ENCODE data around the gene KRCC1.
A peak's percentile ranks its signal among the peaks of the same experiment; 100 is the strongest.
"Not testable (repeated sequence)": the region's sequence is repeated elsewhere in the genome, so short reads cannot be mapped to it uniquely, and the experiment has no call there.

Gene KRCC1

DNA sequence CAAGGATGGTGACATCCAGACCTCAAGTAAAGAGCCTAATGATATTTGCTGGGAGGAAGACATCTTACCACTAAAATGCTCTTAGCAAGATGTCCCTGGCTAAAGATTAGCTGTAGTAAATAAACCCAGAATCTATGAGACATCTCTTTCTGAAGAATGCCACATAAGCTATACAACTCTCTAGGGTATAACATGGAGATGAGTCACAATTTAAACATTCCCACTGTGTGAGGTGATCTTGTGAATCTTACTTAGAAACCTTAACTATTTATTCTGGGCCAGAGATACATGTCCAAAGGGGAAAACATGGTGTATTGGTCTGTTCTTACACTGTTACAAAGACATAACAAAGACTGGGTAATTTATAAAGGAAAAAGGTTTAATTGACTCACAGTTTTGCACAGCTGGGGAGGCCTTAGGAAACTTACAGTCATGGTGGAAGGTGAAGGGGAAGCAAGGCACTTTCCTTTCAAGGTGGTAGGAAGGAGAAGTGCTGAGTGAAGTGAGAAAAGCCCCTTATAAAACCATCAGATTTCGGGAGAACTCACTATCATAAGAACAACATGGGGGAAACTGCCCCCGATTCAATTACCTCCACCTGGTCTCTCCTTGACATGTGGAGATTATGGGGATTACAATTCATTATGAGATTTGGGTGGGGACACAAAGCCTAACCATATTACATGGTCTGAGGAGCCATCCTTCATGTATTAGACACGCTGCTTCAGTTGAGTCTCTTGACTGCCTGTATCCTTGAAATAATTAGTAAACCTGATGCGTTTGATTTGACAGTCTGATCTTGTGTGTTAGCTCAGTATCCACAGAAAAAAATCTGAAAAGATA, 17.1 kb downstream of the KRCC1 start:
- no peak for DNase-seq

DNA sequence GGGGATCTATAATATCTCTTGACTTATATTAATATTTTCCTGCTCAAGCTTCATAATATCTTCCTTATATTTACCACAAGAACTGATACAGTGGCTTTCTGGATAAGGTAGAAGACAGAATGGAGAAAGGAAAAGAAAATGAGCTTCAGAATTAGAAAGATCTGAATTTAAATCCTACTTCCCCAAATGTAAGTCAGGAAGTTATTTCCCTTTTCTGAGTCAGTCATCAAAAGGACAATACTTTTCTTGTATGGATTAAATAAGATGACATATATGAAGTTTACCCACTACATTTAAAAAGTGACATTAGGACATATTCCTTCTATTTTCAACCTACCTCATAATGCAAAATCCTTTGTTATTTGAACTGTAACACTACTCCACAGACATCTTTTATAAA, 19.0 kb downstream of the KRCC1 start:
- no peak for DNase-seq

DNA sequence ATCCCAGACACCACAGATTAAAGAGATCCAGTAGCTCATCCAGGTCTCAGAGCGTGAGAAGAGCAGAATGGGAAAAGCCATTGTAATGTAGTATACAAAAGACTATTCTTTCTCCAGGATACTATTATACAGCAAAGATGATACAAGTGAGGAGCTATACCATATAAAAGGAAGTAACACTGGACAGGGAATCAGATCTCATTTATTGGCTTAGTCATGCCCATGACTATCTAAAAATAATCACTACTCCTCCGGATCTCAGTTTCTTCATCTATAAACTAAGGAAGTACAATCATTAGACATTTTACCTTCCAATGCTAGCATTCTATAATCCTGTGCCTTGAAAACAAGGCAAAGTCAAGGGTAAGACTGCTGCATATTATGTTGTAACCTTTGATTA, 19.4 kb downstream of the KRCC1 start:
- no peak for DNase-seq

DNA sequence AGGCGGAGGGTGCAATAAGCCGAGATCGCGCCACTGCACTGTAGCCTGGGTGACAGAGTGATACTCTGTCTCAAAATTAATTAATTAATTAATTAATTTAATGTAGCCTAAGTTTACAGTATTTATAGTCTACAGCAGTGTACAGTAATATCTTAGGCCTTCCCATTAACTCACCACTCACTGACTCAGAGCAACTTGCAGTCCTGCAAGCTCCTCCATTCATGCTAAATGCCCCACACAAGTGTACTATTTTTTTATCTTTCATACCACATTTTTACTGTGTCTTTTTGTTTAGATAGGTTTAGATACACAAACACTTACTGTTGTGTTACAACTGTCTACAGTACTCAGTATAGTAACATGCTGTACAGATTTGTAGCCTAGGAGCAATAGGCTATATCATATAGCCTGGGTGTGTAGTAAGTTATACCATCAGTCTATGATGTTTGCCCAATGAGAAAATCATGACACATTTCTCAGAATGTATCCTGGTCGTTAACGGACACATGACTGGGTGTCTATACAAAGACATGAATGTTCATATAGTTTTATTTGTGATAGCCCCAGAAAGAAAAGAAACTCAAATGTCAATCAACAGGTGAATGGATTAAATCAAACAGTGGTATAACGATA, 23.4 kb downstream of the KRCC1 start:
- no peak for DNase-seq

DNA sequence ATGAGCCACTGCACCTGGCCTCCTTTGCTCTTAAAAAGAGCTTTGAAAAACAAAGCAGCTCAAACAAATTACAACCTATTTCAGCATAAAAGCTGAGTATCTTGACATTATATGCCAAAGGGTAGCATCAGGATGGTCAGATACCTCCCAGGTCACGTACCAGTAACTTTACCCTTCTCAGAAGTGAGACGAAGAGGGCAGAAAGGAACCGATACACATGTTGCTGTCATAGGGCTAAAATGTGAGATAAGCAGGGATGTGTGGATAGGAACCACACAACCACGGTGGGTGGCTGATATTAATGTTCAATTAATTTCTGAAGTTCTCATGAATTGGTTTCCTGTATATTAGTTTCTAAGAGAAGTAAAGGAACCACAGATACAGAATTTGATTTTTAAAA, 26.7 kb downstream of the KRCC1 start:
- no peak for DNase-seq

DNA sequence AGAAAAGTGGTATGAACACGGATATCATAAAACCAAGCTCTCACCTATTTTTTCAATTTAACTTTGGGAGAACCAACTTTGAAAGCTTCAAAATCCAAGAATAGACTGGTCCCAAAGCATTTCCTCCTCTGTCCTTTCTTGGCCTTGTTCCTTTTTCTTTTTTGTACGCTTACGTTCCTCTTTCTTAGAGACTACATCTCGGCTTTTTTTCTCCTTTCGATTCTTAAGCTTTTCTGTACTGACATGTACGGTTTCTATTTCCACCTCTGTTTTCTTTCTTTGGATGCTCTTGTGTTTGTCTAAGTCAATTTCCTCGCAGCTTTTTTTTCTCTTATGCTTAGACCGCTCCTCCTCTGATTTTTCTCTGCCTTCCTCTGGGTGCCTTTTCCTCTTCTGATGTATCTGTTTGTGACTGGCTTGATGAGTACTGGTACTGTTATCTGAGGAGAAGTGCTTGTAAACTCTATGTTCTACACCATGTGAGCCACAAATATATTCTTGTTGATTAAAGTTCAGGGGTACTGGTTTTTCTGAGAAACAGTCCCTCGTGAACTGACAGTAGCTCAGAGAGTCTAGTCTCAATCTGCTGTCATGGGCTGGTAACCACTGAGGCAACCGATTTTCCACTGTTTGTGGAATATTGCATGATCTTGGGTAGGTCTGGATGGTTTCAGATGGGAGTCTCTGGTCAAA, 27.7 kb downstream of the KRCC1 start:
- DNase-seq: no peak

DNA sequence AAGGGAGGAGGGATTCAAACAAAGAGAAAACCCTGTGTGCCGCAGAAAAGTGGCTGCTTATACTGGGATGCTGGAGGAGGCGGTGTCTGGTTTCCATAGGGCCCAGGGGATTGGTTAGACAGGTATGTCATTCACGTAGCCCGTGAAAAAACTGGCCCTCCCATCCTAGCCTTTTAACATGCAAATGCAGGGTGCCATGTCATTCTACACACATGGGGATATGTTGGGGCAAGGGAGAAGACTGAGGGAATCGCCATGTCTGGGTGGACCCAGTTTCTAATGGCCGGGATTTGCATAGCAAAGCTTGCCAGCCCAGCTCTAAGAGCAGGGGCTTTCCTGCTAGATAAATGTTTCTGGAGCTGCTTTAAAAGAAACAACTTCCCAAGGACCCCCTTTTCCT, 31.1 kb downstream of the KRCC1 start:
- no peak for DNase-seq

DNA sequence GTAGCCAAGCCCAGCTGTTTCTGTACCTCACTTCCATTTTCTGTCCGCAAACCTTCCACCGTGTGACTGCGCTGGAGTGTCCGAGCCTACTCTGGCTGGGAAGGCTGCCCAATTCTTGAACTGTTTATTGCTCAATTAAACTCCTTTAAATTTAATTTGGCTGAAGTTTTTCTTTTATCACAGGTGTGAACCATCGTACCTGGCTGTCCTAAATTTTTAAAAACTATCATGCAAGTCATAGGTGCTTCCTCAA, 33.0 kb downstream of the KRCC1 start:
- DNase-seq: no peak

DNA sequence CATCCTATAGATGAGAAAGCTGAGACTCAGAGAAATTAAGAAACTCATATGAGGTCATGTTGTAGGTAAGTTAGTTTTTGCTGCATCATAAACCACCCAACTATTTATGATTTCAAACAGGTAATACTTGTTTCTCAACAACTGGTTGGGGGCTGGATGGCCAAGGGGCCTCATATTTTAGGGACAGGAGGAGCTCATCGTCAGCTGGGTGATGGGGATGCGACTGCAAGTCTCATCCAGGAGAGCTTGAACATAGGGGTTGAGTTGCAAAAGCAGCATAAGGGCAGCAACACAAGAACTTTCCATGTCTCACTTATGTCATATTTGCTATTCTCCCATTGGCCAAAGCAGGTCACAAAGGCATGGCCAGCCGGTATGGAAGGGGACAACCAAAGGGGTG, 35.6 kb downstream of the KRCC1 start:
- no peak for DNase-seq

DNA sequence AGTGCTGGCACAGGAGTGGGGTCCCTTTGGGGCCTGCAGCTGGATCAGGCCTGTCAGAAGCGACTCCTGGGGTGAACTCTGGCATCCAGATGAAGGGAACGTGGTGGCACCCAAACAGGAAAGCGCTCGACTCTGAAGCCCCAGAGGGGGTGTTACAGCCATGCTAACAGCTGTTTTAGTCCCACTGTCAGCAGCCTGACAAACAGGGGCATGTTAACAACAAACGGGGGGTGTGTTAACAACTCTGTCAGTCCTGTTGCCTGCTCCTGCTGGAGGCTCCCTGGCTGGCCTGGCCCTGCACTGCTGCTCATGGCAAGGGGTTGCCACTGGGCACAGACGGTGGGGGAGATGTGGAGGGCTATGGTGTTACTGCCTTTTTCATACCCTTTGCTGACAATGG, 36.7 kb downstream of the KRCC1 start:
- DNase-seq: no peak

DNA sequence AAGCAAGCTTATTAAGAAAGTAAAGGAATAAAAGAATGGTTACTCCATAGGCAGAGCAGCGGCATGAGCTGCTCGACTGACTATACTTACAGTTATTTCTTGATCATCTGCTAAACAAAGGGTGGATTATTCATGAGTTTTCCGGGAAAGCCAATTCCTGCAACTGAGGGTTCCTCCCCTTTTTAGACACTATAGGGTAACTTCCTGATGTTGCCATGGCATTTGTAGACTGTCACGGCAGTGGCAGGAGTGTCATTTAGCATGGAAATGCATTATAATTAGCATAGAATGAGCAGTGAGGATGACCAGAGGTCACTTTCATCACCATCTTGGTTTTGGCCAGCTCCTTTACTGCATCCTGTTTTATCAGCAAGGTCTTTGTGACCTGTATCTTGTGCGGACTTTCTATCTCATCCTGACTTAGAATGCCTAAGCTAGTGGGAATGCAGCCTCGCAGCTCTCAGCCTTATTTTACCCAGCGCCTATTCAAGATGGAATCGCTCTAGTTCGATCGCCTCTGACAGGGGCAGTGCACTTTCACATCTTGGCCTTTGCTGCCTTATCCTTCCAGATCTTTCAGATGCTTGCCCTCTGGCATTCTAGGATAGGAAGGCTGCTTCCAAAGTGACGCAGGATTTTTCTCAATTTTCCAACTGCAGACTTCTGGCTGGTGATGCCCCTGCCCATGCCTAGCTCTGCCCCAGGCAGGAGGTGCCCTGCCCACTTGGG, 37.3 kb downstream of the KRCC1 start:
- not testable (repeated sequence) for DNase-seq

DNA sequence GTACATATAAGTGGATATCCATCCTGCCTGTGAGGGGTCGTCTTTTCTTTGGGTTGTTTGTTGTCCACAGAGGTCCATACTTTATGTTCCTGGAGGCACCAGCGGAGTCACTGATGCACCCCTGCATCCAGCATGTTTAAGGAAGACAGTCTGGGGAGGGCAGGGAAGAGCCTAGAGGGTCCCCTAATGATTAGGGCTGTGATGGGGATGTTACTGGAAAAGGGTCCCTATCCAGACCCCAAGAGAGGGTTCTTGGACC, 37.9 kb downstream of the KRCC1 start:
- not testable (repeated sequence) for DNase-seq

DNA sequence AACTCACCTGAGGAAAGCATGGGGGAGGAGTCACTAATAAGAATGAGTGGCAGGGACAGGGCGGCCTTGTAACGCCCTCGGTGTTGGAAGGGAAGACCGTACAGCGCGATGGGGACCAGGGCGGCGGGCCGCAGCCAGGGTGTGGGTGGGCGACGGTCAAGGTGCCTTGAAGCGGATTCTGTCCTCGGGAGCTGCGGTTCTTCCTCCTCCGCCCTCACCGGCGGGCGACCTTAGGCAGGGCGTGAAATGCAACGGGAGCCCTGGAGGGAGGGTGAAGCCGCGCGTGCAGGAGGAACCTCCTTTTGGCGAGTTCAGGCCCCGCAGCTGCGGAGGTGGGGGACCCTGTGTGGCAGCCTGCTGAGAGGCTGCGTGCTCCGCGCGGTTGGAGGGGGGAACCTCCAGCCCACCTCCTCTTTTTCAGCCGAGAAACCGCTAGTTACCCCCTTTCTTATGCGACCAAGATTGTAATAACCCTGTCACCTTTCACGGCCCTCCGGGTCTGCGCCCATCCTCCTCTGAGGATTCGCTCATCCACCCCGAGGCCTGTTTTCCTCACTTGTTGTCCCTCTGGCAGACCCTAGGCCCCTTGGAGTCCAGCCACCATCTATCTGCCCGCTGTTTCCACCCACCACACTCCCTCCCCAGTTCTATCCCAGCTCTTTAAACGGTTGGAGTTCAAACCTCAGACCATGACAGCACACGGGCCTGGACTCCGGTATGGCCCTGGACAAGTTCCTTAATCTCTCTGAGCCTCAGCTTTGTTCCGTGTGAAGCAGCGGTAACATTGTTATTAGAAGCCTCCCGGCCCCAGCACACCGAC, 38.4 kb downstream of the KRCC1 start:
- peak; percentile 52 for DNase-seq

DNA sequence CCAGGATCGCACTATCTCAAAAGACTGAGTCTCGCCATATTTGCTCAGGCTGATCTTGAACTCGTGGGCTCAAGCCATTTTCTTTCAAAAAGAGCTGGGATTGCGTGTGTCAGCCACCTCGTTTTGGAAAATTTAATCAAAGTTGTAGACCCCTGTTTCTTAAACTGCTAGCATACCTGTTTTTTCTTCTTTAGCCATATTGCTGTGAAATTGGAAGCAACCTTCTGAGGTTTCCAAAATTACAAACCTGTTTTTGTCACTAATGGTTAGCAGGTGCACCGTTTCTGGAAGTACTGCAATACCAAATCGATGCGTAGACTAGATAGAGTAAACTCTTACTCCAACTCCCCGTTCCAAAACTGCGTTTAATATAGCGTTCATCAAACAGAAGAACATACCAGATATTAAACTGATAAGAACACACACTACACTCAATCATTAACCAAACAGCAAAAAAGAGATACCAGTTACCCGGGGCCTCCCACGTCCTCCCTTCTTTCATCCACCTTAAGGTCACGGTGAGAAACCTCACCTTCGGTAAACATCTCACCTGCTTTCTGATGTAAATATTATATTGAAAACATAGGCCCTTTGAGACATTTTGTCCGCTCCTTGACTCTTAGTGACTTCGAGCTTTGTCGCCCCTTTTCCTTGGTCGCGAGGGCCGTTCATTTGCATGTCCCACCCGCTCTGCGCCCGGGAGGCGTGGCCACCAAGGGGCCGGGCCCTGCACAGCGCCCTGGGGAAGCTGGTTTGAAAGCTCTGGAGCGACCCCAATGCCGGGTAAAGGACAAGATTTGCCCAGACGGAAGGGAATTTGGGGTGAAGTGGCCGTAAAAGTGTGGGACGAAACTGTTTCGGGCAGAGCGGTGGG, 39.3 kb downstream of the KRCC1 start, which contains the start of gene RNU2-63P:
Gene RNU2-63P, minus strand, starts transcription at position 462 of the 874 bp plus-strand sequence.
- peak; percentile 56 for DNase-seq

DNA sequence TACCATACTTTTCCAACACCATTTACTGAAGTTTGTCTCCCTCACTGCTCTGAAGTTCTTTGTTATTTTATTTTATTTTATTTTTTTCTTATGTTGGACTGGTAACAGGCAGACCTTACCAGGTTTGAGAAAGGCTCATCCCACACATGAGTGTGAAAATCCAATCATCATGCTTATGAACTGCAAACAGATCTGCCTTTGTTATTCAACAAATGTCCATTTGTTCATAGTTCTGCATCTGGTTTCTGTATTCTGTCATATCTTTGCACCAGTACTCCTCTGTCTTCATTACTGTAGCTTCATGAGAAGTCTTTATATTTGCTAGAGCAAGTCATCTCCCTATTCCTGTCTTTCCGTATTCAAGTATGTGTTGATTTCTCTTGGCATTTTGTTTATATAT, 44.6 kb downstream of the KRCC1 start:
- no peak for DNase-seq

DNA sequence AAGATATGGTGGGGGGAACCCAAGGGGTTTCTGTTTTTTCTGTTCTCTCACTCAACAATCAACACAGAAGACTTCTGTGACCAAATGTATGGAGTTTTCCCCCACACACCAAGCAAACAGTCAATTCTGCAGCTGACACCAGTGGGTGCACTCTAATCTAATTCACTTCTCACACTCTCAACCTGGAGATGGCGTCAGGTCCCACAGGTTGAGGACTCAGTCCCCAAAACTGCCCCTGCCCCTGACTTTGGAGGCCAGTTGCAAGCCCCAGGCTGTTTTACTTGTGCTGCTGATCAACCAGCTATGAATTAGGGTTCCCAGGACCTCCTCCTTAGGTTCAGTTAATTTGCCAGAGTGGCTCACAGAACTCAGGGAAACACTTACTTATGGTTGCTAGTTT, 45.4 kb downstream of the KRCC1 start:
- DNase-seq: no peak

DNA sequence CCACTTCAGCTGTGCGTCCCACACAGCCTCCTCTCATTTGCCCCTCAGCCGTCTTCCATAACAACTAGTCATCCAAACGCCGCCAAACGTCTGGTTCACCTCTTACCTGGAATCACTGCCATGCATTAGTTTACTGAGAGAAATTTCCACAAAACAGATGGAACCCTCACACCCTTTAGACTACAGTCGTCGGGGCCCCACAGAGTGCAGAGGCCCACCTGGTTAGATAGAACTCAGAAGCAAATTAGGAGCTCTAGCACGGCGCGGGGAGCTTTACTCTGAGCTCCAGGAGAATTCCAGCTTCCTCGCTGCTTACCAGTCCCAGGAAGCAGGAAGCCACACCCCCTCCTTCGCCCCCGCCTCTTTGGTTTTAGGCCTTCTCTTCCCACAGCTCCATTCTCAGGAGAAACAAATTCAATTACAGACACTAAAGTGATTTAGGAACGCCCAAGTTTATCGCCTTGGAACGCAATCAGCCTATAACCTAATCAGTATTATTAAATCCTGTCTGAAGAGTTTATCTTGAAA, 48.6 kb downstream of the KRCC1 start:
- DNase-seq: no peak

DNA sequence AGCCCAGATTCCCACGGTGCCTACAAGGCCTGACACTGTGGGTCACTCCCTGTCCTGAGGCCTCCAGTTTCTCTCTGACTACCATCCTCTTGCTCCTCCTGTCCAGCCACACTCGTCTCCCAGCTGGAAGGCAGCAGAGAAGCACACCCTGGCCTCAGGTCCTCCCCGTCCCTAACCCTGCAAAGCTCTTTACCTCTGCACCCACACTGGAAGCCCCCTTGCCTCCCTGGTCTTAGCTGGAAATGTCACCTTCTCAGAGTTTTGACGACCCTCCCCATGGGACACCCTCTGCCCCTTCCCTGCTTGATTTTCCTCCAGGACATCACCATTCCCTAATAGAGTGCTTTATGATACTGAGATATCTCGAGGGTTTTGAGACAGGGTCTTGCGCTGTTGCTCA, 49.8 kb downstream of the KRCC1 start:
- no peak for DNase-seq

DNA sequence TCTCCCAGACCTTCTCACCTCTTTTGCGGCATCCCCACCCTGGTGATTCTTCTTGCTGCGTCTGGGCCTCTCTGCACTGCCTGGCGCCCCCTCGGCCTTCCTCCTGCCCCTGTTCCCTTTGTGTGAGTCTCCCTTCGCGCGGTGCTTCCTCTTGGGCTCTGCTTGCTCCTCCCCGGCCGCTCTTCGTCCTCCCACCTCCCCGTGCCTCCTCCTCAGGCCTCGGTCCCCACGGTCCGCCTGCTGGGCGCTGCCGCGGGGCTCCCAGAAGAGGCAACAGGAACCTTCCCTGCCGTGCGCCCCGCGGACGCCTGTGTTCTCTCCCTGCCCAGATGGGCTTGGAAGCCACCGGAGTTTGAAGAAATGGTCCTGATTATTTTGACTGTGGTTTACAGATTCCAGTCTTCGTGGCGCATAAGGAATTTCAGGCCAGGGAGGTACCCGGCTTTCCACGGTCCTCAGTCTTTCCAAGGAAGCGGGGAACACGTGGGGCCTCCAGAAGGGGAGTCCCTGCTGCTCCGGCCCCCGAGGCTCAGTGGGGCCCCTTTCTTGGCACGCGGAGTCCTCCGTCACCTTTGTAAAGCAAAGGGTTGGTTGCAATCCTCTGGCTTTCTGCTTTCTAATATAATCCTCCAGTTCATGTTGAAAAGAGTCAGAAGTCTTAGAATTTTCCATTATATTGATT, 52.4 kb downstream of the KRCC1 start:
- no peak for DNase-seq

DNA sequence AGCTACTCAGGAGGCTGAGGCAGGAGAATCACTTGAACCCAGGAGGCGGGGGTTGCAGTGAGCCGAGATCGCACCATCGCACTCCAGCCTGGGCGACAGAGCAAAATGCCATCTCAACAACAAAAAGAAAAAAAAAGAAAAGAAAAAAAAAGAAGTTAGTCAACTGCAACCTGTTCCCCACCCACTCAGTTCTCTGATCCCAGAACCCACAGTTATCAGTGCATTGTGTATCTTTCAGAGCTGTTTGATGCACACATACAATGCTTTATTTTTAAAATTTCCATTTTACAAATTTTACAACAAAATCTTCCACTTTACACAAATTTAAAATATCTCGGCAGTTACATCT, 53.2 kb downstream of the KRCC1 start:
- DNase-seq: no peak

DNA sequence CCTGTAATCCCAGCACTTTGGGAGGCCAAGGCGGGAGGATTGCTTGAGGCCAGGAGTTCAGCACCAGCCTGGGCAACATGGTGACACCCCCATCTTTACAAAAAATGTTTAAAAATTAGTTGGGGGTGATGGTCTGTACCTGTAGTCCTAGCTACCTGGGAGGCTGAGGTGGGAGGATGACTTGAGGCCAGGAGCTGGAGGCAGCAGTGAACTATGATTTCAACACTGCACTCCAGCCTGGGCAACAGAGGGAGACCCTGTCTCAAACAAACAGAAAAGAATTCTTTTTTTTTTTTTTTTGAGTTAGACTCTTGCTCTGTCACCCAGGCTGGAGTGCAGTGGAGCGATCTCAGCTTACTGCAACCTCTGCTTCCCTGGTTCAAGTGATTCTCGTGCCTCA, 55.1 kb downstream of the KRCC1 start:
- not testable (repeated sequence) for DNase-seq

All from effector CD8-positive, alpha-beta T cell (primary cell).